Measurements from ENCODE around the gene AGFG2.

Gene AGFG2

GRCh38 chr7:100606313-100606712 is 67.3 kb downstream of the AGFG2 start:
- no peak for DNase-seq (ENCODE audit: low read depth in 2 of 2, low spot score in 1 of 2)

DNA sequence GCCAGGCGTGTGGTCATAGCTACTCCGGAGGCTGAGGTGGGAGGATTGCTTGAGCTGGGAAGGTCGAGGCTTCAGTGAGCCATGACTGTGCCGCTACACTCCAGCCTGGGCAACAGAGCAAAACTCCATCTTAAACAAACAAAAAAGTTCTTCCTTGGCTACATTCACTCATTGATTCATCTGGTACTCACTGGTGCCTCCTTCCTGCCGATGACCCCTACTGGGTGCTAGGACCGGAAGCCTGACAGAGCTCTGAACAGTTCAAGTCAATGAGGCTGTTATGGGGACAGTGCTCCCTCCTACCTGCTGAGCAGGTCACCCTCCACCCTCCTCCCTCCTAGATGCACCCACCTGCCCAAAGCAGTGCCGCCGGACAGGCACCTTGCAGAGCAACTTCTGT is 68.1 kb downstream of the AGFG2 start:
- DNase-seq (ENCODE audit: low read depth in 2 of 2, low spot score in 1 of 2), result no peak

DNA sequence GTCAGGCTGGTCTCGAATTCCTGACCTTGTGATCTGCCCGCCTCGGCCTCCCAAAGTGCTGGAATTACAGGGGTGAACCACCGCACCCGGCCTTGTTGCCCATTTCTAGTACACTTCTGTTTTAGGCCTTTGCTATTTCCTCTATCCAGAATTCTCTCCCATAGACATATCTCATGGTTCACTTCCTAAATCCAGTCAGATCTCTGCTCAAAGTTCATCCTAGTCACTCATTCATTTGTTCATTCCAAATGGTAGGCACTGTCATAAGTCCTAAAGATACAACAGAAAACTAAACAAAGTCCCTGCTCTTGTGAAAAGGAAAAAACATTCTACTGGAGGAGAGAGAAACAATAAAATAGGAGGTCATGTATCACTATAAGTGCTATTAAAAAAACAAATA is 71.0 kb downstream of the AGFG2 start:
- no peak for DNase-seq (ENCODE audit: low read depth in 2 of 2, low spot score in 1 of 2)

- DNase-seq (ENCODE audit: low read depth in 2 of 2, low spot score in 1 of 2), result peak; percentile 94 to 95
Observed at GRCh38 chr7:100611983-100612729, 73.2 kb downstream of the AGFG2 start, which contains the start of gene MOSPD3. MOSPD3 (plus strand) TSS chr7:100612540; CDS start chr7:100612792, 252 bp downstream.

DNA sequence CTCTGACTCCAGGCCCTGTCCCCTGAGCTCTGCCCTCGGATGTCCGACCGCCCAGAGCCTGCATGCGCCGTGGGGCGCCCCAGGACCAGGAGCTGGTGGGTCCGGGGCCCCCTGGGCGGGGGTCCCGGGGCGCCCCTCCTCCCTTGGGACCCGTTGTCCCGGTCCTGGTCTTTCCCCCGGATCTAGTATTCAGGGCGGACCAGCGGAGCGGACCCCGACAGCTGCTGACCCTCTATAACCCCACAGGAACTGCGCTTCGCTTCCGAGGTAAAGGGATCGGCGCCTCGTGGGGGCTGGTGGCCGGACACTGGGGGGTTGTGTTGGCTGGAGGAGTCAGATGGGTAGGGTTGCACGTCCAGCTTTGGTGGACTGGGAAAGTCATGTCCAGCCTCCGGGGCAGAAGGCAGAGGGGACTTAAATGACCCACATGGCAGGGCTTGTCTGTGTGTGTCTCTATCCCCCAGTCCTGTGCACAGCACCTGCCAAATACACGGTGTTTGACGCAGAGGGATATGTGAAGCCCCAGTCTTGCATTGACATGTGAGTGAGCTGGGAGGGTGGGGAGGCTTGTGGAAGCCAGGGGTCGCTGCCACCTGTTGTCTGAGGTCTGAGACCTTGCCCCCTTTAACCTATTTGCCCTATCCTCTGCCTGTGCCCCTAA is 73.9 kb downstream of the AGFG2 start:
- DNase-seq (ENCODE audit: low read depth in 2 of 2, low spot score in 1 of 2), result no peak

- no peak for DNase-seq (ENCODE audit: low read depth in 2 of 2, low spot score in 1 of 2)
Observed at GRCh38 chr7:100613412-100614175, 74.6 kb downstream of the AGFG2 start.

GRCh38 chr7:100614308-100614861 is 75.4 kb downstream of the AGFG2 start:
- DNase-seq (ENCODE audit: low read depth in 2 of 2, low spot score in 1 of 2), result no peak
